Effector CD4-positive, alpha-beta T cell (primary cell): Measurements from ENCODE around the gene TSPAN17.

ENCODE experiments used
- DNase-seq: peaks from one replicate; pipeline ENCODE4 v3.0.0-alpha.2; 2020

The TSPAN17 gene

DNA sequence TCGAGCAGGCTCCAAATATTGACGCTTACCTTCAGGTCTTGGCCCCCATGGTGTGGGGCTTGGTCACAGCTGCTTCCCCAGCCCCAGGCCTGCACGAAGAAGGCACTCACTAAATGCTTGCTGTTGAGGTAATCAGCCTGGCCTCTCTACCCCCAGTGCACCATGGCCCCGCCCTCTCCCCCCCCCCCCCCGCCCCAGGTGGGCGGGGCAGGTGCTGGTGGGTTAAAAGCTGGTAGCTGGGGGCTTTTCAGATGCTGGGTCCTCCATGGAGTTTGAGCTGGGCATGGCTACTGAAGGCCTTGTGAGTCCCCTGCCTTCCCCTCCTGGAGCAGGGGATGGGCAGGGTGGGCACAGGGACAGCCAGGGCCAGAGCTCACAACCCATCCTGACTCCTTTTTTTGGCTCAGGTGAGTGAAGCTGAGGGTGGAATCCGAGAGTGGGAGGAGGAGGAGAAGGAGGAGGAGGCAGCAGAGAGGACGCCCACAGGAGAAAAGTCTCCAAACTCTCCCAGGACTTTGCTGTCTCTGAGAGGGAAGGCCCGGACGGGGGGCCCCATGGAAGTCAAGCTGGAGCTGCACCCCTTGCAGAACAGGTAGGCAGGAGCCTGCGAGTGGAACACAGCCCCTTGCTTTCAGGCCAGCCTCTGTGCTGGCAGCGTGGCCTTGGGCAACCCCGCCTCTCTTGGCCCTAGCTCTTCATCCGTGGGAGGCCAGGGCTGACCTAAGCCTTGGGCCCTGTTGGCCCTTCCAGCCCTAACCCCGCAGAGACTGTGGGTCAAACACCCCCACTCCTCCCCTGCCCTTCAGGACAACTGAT lies 4.4 kb upstream of the TSPAN17 start:
- DNase-seq, result no peak

GRCh38 chr5:176643491-176644219 lies 3.6 kb upstream of the TSPAN17 start:
- DNase-seq, result no peak

DNA sequence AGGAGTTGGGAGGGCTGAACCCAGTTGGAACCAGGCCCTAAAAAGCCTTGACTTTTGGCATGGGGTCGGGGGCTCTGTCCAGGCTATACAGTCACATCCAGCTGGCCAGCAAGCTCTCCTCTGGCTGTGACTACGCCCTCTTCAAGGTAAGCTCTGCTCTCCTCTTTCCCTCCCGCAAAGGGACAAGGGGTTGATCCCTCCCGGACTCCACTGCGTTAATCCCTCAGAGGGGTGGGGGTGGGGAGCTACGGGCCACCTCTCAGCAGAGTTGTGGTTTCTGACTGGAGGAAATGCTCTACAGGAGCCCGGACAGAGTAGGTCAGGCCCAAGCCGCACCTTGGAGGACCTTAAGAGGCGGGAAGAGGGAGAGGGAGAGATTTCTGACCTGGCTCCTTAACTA lies 3.0 kb upstream of the TSPAN17 start:
- no peak for DNase-seq

GRCh38 chr5:176644878-176645670 lies 2.2 kb upstream of the TSPAN17 start:
- no peak for DNase-seq

DNA sequence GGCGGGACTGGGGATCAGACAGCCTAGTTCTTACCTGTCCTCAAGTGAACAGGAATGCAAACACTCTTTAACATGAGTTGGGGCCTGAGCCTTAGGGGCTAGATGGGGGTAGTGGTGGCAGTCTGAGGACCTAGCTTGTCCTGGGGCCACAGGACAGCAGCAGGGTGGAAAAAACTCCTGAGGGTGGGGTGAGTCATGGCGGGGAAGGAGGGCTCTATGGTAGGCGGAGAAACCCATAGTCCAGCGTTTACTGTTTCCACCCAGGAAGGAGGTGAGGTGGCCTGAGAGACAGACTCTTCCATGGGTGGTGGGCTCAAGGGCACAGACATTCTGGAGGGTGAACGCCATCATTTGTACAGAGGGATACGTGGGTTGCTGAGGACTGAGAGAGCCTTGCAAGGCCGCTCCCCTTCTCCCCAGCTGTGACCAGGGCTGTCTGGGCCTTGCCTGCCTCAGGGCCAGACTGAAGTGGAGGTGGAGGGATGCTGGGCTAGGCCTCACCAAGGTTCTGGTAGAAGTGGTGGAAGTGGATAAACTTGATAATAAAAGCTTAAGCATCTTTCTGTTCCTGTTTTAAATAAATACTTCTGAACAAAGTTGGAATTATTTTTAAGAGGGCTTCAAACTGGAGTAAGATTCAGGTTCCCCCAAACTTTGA lies 1.1 kb upstream of the TSPAN17 start:
- no peak for DNase-seq

GRCh38 chr5:176646707-176647029 lies 616 bp upstream of the TSPAN17 start:
- DNase-seq, result no peak

GRCh38 chr5:176647843-176648473 lies 674 bp downstream of the TSPAN17 start:
- no peak for DNase-seq

DNA sequence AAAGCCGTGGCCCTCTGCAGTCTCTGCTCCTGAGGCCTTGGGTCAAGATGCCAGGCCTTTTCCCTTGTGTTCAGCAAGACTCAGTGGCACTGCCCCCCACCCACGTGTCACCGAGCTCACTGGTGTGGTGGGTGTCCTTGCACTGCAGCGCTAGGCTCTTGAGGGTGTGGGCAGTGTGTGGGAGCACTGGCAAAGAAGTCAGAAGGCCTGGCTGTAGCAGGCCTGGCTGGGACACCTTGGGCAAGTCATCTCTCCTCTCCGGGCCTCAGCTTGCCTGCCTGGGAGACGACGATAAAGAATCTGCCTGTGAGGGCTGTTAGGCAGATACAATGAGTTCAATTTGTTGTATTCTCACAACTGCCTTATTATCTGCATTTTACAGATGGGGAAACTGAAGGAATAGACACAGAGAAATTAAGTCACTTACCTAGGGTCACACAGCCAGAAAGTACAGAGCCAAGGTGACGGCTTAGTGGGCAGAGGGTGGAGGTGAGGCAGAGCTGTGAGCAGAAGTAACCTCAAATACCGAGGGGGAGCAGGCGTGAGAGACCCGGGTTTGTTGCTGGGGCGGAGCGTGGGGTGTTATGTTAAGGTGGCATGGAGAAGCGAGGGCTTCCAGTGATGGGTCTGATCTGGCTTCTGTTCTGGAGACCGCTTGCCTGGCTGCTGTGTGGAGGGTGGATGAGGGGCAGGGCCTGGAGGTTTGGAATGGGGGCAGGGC lies 1.4 kb downstream of the TSPAN17 start:
- no peak for DNase-seq

- no peak for DNase-seq
Measured at GRCh38 chr5:176650354-176650884, 3.1 kb downstream of the TSPAN17 start.

DNA sequence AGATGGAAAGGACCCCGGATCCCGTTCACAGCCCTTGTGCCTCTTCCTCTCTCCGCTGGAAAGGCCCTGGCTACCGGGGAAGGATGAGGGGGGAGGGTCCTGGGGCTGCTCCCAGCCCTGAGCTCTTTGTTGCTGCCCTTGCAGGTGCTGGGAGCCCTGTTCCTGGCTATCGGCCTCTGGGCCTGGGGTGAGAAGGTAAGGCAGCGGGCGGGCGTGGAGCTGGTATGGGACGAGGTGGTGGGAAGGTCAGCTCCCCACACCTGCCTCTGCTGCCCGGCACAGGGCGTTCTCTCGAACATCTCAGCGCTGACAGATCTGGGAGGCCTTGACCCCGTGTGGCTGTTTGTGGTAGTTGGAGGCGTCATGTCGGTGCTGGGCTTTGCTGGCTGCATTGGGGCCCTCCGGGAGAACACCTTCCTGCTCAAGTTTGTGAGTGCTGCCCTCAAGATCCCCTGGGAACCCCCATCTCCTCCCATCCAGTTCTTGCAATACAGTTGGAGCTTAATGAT lies 4.2 kb downstream of the TSPAN17 start:
- DNase-seq, result no peak

GRCh38 chr5:176652136-176652535 lies 4.9 kb downstream of the TSPAN17 start:
- DNase-seq, result no peak

- no peak for DNase-seq
Measured at GRCh38 chr5:176653401-176654385, 6.4 kb downstream of the TSPAN17 start.

- DNase-seq, result no peak
Measured at GRCh38 chr5:176654856-176655255, 7.6 kb downstream of the TSPAN17 start.

- DNase-seq, result no peak
Measured at GRCh38 chr5:176656467-176656990, 9.2 kb downstream of the TSPAN17 start.

- peak; percentile 55 for DNase-seq
Measured at GRCh38 chr5:176658007-176658599, 10.8 kb downstream of the TSPAN17 start.

DNA sequence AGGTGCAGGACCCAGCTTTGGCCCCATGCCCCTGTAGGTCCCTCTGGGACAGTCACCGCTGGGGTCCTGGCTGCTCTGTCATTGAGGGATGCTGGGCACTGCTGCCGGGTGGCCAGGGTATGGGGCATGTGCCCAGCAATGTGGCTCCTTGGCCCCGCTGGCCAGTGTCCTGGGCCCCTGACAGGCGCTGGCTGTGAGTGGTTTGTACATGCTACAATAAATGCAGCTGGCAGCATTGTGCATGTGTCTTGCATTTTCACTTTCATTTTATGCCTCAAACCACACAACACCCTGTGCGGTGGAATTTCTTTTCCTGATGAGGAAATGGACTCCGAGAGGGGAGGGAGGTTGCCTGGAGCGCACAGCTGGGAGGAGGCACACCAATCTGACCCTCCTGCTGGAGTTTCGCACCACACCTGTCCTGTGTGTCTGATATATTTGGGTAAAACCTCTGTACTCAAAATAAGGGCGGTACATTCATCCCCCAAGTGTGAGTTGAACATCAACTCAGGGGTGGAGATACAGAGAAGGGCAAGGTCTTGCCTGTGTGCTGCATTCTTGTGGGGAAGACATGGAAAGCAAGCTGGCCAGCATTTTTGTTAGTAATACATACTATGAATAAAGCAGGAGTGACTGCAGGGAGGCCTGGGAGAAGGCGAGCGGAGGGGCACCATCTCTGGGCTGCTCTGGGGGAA lies 11.7 kb downstream of the TSPAN17 start:
- no peak for DNase-seq

DNA sequence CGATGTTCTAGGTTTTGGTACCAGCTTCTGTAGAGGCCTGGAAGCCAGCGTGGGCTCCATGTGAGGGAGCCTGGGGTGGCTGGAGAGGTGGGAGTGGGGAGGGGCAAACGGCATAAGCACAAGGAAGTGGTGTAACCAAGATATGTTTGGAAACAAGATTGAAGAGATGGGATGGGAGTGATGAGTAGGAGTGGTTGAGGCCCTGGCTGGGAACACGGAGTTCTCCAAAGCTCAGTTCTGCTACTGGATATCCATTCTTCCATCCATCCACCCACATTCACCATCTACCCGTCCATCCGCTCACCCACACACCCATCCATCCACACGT lies 12.2 kb downstream of the TSPAN17 start:
- DNase-seq, result no peak

DNA sequence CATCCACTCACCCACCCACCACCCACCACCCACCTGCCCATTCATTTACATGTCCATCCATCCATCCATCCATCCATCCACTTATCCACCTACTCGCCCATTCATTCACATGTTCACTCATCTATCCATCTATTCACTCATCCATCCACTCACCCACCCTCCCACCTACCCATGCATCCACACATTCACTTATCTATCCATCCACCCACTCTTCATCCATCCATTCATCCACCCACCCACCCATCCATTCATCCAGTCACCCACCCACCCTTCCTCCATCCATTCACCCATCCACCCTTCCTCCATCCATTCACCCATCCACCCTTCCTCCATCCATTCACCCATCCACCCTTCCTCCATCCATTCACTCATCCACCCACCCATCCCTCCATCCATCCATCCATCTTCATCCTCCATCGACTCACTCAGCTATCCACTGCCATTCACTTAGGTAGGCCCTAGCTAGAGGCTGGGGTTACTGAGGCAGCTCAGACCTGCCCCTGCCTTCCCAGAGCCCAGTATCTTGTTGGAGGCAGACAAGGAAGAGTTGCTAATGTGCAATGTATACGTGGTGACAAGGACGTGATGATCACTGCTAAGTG lies 12.7 kb downstream of the TSPAN17 start:
- DNase-seq, result no peak

GRCh38 chr5:176660530-176660859 lies 13.2 kb downstream of the TSPAN17 start:
- peak; percentile 24 for DNase-seq
